ENCODE results near the gene HDAC7.
A peak's percentile ranks its signal among the peaks of the same experiment; 100 is the strongest.

HDAC7 gene

DNA sequence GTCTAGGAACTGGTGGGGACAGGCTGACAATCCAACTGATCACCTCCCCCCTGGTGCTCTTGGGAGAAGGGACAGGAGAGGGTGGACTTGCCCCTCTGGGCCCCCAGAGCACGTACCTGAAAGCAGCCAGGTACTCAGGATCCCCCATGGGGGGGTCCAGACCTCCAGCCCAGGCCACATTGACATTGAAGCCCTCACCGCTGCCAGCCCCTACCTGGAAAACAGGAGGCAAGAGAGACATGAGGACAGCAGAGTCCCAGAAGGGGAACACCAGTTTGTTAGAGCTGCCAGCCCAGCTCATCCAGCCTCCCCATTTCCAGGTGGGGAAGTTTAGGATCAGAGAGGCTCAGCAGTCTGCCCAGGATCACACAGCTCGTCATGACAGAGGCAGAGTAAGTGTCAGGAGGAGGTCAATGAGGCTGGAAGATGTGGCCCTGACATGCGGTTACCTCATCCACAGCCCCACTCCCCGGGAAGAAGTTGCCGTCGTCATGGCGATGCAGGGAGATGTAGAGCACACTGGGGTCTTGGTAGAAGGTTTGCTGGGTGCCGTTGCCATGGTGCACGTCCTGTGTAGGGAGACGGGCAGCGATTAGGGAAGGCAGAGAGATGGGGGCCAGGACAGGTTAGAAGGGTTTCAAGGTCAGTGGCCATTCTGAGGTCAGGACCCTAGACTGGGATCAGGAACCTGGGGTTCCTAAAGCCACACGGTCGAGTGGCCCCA lies 31.9 kb downstream of the HDAC7 start:
- TF ChIP-seq TAF1 (IDR thresholded peaks at IDR 0.05; ENCODE audit: borderline replicate concordance, low read depth, low read length) (no peak), POLR2AphosphoS5 (IDR thresholded peaks at IDR 0.05; ENCODE audit: low read depth, low read length) (no peak), POLR2A (IDR thresholded peaks at IDR 0.05; ENCODE audit: low read depth, low read length) (no peak)
- DNase-seq (ENCODE audit: insufficient read length): no peak
- FAIRE-seq: no peak

DNA sequence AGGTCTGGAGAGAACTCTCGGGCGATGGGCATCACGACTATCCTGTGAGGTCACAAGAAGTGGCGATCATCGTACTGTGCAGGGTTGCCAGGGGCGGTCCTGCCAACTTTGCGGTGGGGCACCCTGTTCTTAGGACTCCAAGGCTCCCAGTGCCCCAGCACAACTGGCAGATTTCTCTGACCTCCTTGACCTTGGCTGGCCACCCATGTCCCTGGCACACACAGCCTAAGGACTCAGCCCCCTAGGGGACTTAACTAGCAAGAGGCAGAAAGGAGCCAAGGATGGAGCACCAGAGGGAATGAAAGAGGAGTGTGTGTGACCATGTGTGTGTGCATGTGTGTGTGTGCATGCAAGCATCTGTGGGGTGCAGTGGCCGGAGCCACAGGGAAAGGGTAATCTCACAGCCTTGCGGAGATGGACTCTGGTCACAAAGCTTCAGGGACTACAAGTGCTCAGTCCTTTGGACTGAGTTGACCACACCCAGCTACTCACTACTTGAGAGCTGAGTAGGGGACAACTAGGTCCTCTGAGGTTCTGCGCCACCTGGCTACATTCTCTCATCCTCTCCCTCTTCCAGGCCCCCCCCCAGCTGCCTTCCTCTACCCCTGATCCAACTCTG lies 32.9 kb downstream of the HDAC7 start:
- FAIRE-seq (no peak), DNase-seq (ENCODE audit: insufficient read length) (no peak)
- no peak for TF ChIP-seq TAF1 (IDR thresholded peaks at IDR 0.05; ENCODE audit: borderline replicate concordance, low read depth, low read length)
- TF ChIP-seq POLR2A (IDR thresholded peaks at IDR 0.05; ENCODE audit: low read depth, low read length): no peak
- TF ChIP-seq POLR2AphosphoS5 (IDR thresholded peaks at IDR 0.05; ENCODE audit: low read depth, low read length): no peak

DNA sequence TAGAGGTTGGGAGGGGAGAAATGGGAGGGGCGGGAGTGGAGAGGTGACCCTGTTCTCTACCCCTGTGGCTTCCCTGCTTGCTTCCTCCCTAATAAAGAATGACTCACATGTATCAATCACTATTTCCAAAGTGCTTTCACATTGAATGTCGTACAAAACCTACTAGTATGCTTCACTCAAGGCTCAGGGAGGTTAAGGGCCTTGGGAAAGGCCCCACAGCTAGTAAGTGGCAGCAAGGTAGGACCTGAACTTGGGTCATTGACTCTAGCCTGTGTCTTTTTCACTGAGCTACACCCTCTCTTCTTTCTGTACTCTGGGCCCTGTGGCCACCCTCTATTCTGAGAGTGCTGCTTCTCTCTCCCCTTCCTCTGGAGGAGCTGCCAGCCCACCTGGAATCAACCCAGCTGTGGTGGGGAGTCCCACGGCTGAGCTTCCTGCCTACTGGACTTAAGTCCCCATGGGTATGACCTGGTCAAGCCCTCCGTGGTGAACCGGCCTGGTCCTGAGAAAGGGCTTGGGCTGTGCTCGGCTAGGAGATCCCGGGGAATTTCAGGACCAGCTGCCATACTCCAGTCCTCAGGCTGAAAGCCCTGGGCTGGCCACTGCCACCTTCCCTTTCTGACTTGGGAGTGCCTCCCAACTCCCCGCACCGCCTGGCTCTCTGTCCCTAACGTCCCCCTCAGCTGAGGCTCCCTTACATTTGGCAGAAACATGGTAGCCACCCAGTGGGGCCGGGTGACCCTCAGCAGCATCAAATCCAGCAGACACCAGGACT lies 33.6 kb downstream of the HDAC7 start:
- DNase-seq (ENCODE audit: insufficient read length) (no peak), FAIRE-seq (no peak)
- no peak for TF ChIP-seq POLR2A (IDR thresholded peaks at IDR 0.05; ENCODE audit: low read depth, low read length)
- no peak for TF ChIP-seq POLR2AphosphoS5 (IDR thresholded peaks at IDR 0.05; ENCODE audit: low read depth, low read length)
- no peak for TF ChIP-seq TAF1 (IDR thresholded peaks at IDR 0.05; ENCODE audit: borderline replicate concordance, low read depth, low read length)

DNA sequence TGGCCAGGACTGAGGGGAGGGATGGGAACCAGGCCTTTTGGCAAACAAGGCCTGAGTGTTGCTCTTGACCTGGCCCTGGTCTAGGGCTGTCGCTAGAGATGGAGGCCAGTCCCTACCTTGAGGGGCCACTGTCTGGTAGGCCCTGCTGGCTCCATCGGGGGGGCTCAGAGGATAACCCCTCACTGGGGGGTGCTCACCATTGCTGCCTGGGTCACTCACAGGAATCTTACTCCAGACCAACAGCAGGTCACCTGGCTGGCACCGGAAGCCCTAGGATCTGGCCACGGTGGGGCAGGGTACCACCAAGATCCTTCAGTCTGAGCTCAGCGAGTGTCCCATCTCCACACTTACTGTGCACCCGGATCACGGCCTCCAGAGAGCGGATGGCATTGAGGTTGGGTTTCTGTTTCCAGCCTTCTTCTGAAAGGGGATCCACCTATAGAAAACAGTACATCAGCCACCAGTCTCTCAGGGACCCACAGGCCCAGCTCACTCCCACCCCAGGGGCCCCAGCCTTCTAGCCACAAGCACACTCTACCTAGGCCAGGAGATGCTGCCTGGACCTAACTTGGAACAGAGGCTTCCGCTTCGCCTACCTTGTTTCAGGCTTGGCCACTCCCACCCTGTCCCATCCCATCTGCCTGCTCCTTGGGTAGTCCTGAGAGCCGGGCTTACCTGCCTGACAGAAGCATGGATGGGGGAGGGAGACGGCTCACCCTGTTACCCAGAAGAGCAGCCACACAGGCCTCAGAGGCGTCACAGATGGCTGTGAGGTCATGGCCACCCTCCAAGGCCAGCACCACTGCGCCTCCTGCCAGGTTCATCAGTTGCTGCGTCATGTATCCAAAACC lies 34.4 kb downstream of the HDAC7 start:
- no peak for FAIRE-seq
- TF ChIP-seq POLR2A (IDR thresholded peaks at IDR 0.05; ENCODE audit: low read depth, low read length) (no peak), TAF1 (IDR thresholded peaks at IDR 0.05; ENCODE audit: borderline replicate concordance, low read depth, low read length) (no peak)

DNA sequence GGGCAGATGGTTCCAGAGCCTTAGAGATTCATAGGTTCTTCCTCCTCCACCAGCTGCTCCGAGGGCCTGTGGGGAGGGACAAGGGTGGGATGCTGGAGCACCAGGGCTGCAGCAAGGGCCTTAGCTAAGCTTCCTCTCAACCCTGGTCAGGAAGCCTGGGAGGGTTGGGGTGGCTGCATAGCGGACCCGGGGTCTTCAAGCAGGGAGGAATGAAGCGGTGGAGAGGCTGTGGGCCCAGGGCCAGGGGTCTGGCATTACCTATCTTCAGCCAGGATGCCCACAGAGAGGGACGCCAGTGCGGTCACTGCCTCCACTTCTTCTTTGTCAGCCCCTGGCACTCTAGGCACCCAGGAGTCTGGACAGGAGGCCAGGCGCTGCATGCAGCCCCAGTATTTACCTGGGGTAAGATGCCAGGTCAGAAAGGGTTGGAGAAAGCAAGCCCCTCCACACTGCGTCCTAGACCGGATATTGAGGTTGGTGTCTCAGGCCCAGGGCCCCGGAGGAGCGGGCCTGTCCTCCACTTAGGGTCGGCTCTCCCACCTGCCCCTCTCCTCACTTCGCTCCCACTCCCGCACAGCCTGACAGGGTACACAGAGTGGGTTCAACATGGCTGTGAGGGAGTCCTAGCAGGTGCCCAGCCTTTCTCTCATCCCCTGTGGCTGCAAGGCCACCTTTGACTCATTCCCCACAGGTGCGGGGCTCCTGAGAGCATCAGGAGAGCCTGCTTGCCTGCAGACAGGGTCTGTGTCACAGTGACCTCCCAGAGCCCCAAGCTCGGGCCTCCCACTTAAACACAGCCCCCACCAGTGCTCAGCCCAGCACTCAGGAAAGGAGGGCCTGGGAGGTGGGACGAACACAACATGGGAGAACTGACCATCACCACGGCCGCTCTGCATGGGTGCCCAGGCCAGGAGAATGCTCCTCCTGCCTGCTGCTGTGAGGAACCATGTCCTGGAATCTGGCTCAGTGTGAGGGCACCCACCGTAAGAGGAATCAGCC lies 35.6 kb downstream of the HDAC7 start:
- FAIRE-seq (no peak), DNase-seq (ENCODE audit: insufficient read length) (no peak)
- TF ChIP-seq POLR2A (IDR thresholded peaks at IDR 0.05; ENCODE audit: low read depth, low read length) (no peak), TAF1 (IDR thresholded peaks at IDR 0.05; ENCODE audit: borderline replicate concordance, low read depth, low read length) (no peak), POLR2AphosphoS5 (IDR thresholded peaks at IDR 0.05; ENCODE audit: low read depth, low read length) (no peak)

More for the DNA sequence above, 34.4 kb downstream of the HDAC7 start:
- no peak for DNase-seq (ENCODE audit: insufficient read length)

DNA sequence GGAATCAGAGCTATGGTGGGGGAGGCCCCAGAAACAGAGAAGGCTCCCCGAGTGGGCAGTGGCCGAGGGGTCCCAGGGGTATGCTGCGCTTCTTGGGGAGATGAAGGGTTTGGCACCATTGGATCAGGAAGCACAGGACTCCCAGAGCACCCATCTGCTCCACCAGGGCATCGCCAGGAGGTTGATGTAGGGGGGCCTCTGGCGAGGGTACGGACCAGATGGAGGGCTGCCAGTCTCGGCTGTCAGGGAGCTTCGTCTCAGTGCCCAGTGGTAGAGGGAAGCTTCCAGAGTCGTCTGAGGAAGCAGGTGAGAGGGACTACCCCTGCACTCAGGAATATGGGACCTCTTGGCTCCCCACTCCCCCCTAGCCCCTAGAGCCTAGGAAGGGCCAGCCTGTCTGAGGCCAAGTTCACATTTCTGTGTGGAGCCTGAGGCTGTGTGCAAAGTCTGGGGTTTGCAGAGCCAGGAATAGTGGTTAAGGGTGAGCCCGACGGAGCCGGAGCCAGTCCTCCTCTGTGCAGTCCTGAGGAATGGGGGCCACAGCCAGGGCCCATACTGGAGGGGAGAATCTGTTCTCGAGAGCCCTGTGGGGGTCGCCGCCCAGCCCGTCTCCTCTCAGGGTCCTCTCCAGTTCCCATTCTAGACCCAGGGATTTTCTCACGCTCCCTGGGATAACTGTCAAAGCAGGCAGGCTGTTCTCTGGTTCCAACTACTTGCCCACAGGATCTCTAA lies 36.5 kb downstream of the HDAC7 start:
- DNase-seq (ENCODE audit: insufficient read length) (no peak), FAIRE-seq (no peak)
- TF ChIP-seq TAF1 (IDR thresholded peaks at IDR 0.05; ENCODE audit: borderline replicate concordance, low read depth, low read length) (no peak), POLR2AphosphoS5 (IDR thresholded peaks at IDR 0.05; ENCODE audit: low read depth, low read length) (no peak), POLR2A (IDR thresholded peaks at IDR 0.05; ENCODE audit: low read depth, low read length) (no peak)

DNA sequence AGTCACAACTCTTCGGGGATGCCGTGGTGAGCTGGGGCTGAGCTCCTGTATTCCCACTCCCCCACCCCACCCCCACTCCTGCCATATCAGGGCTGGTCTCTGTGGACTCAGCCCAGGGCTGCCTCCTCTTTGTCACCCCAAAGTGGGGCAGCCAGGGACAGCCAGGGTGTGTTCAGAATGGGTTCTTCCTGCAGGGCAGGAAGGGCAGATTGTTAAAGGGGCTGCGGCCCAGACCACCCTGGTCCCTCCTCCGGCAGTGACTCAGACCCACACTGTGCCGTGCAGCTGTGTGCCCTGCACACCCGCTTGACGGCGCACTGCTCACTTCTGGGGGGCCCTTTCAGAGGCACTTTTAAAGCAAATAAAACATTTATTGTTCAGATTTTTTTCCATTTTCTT lies 37.3 kb downstream of the HDAC7 start:
- FAIRE-seq (no peak), DNase-seq (ENCODE audit: insufficient read length) (no peak)
- no peak for TF ChIP-seq POLR2AphosphoS5 (IDR thresholded peaks at IDR 0.05; ENCODE audit: low read depth, low read length)

DNA sequence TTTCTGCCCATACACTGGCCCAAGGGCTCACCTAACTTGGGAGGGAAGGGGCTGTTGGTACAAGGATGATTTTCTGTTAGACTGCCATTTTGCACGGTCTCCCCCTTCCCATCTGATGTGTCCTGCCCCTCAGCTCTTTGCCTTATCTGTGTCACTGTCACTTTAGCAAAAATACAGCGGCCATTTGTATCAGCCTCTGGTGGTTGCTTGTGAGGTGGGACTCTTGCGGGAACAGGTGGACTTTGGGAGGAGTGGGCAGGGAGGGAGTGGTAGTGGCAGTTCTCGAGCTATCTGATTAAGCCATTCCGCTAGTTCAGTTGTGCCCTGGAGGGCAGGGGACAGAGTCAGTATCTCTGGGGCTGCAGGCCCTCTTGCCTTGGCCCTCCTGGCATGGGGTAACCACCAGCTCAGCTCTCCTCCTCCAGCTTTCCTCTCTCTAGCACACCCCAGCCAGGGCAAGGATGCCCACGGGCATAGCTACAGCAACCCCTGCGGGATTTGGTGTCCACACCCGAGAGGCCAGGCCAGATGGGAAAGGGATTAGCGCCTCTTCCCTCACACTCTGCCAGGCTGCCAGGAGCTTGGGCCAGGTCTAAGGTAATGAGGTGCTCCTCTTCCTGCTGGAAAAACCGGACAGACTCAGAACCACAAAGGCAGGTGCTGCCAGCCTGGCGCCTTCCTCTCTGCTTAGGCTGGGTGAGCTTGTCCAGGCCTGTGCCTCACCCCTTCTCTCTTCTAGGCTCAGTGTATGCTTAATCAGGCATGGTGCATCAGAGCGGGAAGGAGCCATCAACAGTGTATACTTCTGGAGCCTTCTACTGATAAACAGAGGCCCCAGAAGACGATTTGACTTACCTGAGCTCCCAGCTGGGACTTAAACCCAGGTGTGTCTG lies 38.0 kb downstream of the HDAC7 start:
- FAIRE-seq (no peak), DNase-seq (ENCODE audit: insufficient read length) (no peak)
- peak; percentile 4; the same call in 1 of the 2 replicates for TF ChIP-seq POLR2A (IDR thresholded peaks at IDR 0.05; ENCODE audit: low read depth, low read length)
- TF ChIP-seq POLR2AphosphoS5 (IDR thresholded peaks at IDR 0.05; ENCODE audit: low read depth, low read length): no peak

DNA sequence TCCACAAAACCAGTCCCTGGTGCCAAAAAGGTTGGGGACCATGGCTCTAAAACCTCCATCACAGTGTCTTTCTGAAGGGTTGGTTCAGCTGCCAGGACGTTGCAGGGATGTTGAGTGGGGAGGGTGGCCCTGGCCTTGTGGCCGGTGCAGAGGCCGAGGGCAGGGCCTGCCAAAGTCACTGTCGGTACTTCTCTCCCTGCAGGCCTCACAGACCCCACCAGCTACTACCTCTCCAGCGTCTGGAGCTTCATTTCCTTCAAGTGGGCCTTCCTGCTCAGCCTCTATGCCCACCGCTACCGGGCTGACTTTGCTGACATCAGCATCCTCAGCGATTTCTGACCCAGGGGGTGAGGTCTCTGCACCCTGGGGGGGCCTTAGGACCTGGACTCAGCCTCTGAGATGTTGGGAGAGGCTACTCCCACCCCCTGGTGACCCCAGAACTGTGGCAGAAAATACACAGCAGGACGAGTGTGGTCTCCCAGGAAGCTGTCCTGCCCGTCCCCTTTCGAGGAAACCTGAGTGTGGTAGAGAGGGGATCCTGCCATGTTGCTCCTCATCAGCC lies 39.7 kb downstream of the HDAC7 start:
- FAIRE-seq (no peak), DNase-seq (ENCODE audit: insufficient read length) (no peak)
- TF ChIP-seq TAF1 (IDR thresholded peaks at IDR 0.05; ENCODE audit: borderline replicate concordance, low read depth, low read length) (no peak), POLR2A (IDR thresholded peaks at IDR 0.05; ENCODE audit: low read depth, low read length) (no peak), POLR2AphosphoS5 (IDR thresholded peaks at IDR 0.05; ENCODE audit: low read depth, low read length) (no peak)

All from GM12892 (cell line).